HG02852 (cell line): ENCODE data around the gene PHF12.
"Not testable (repeated sequence)": the region's sequence is repeated elsewhere in the genome, so short reads cannot be mapped to it uniquely, and the experiment has no call there.

Experiments
- ATAC-seq: cut with Tn5 transposase; IDR thresholded peaks from one replicate; pipeline ENCODE4 v1.9.1; 2021; ENCODE audit warnings: mild to moderate bottlenecking, moderate library complexity; ENCODE audit not compliant: unreplicated experiment

The PHF12 gene

GRCh38 chr17:28885951-28886350 lies 65.4 kb downstream of the PHF12 start:
- ATAC-seq = no peak

GRCh38 chr17:28885363-28885762 lies 66.0 kb downstream of the PHF12 start:
- ATAC-seq = no peak

- ATAC-seq = no peak
Observed at GRCh38 chr17:28883967-28884702, 67.2 kb downstream of the PHF12 start.

- ATAC-seq = no peak
Observed at GRCh38 chr17:28882154-28882895, 69.0 kb downstream of the PHF12 start.

- ATAC-seq = no peak
Observed at GRCh38 chr17:28881533-28882056, 69.7 kb downstream of the PHF12 start.

- ATAC-seq = no peak
Observed at GRCh38 chr17:28880572-28880945, 70.8 kb downstream of the PHF12 start.

- no peak for ATAC-seq
Observed at GRCh38 chr17:28879886-28880571, 71.3 kb downstream of the PHF12 start.

GRCh38 chr17:28878981-28879380 lies 72.3 kb downstream of the PHF12 start:
- ATAC-seq = no peak

- ATAC-seq = no peak
Observed at GRCh38 chr17:28878158-28878910, 73.0 kb downstream of the PHF12 start.

- ATAC-seq = not testable (repeated sequence)
Observed at GRCh38 chr17:28877150-28877711, 74.1 kb downstream of the PHF12 start.

- no peak for ATAC-seq
Observed at GRCh38 chr17:28875848-28876550, 75.3 kb downstream of the PHF12 start.

GRCh38 chr17:28874750-28875149 lies 76.6 kb downstream of the PHF12 start:
- ATAC-seq = no peak

GRCh38 chr17:28873839-28874238 lies 77.5 kb downstream of the PHF12 start:
- no peak for ATAC-seq

- peak; percentile 94 for ATAC-seq
Observed at GRCh38 chr17:28871056-28871579, 80.2 kb downstream of the PHF12 start.

- no peak for ATAC-seq
Observed at GRCh38 chr17:28867276-28867675, 84.0 kb downstream of the PHF12 start.

- no peak for ATAC-seq
Observed at GRCh38 chr17:28865946-28866752, 85.2 kb downstream of the PHF12 start.

GRCh38 chr17:28864991-28865849 lies 86.1 kb downstream of the PHF12 start:
- ATAC-seq = no peak

- ATAC-seq = no peak
Observed at GRCh38 chr17:28863953-28864352, 87.4 kb downstream of the PHF12 start.
